Hepatocyte (in vitro differentiated cells): ENCODE results near the gene TRIM29. TPM values are rescaled to one million over a fixed set of nuclear protein-coding genes. Genes with fewer than 3 reads are reported as not detected.

Experiments
- DNase-seq: peaks from one replicate; pipeline ENCODE4 v3.0.0-alpha.2; 2016; ENCODE audit warnings: low spot score
- H2AFZ ChIP-seq: fragments of 200-600 bp; sonication (generic); 2 replicates; pipeline ENCODE4 v1.6.0; 2016; ENCODE audit warnings: antibody characterized with exemption, mild to moderate bottlenecking
- H3K27ac ChIP-seq: fragments of 200-600 bp; sonication (generic); 2 replicates; pipeline ENCODE4 v1.5.1; 2016; ENCODE audit warnings: mild to moderate bottlenecking
- H3K27me3 ChIP-seq: fragments of 200-600 bp; sonication (generic); 2 replicates; pipeline ENCODE4 v1.6.1; 2016
- H3K36me3 ChIP-seq: fragments of 200-600 bp; sonication (generic); replicated peaks from 2 replicates; pipeline ENCODE4 v1.5.1; 2016; ENCODE audit warnings: low read depth; ENCODE audit not compliant: insufficient read depth
- H3K4me1 ChIP-seq: fragments of 200-600 bp; sonication (generic); 2 replicates; pipeline ENCODE4 v1.5.1; 2016; ENCODE audit warnings: mild to moderate bottlenecking, moderate library complexity; ENCODE audit not compliant: insufficient read depth
- H3K4me2 ChIP-seq: fragments of 200-600 bp; sonication (generic); 2 replicates; pipeline ENCODE4 v1.6.0; 2016
- H3K4me3 ChIP-seq: fragments of 200-600 bp; sonication (generic); 2 replicates; pipeline ENCODE4 v1.5.1; 2016; ENCODE audit warnings: mild to moderate bottlenecking
- H3K79me2 ChIP-seq: fragments of 200-600 bp; sonication (generic); 2 replicates; pipeline ENCODE4 v1.6.0; 2017; ENCODE audit warnings: mild to moderate bottlenecking
- H3K9me2 ChIP-seq: fragments of 200-600 bp; sonication (generic); replicated peaks from 2 replicates; pipeline ENCODE4 v1.6.0; 2017; ENCODE audit warnings: mild to moderate bottlenecking; ENCODE audit not compliant: insufficient read depth
- H3K9me3 ChIP-seq: fragments of 200-600 bp; sonication (generic); 2 replicates; pipeline ENCODE4 v1.5.1; 2016; ENCODE audit warnings: low read depth, mild to moderate bottlenecking
- H4K20me1 ChIP-seq: fragments of 200-600 bp; sonication (generic); 2 replicates; pipeline ENCODE4 v1.6.0; 2016; ENCODE audit warnings: mild to moderate bottlenecking; ENCODE audit not compliant: insufficient read depth, poor library complexity, severe bottlenecking
- CTCF ChIP-seq: fragments of 200-600 bp; sonication (generic); IDR thresholded peaks from 2 replicates; pipeline ENCODE4 v1.5.1; 2016; ENCODE audit warnings: antibody characterized with exemption, mild to moderate bottlenecking; ENCODE audit not compliant: poor library complexity
- EZH2 ChIP-seq: fragments of 200-600 bp; sonication (generic); IDR thresholded peaks from 2 replicates; pipeline ENCODE4 v1.6.1; 2016; ENCODE audit warnings: antibody characterized with exemption, mild to moderate bottlenecking, borderline replicate concordance
- EZH2phosphoT487 ChIP-seq: fragments of 200-600 bp; sonication (generic); IDR thresholded peaks from one replicate; pipeline ENCODE4 v1.6.1; 2018; ENCODE audit warnings: antibody characterized with exemption, mild to moderate bottlenecking, low read depth, moderate library complexity; ENCODE audit not compliant: unreplicated experiment, severe bottlenecking
- WGBS: methylation state at CpG from one replicate; pipeline ENCODE4 v1.1.6; 2016; ENCODE audit warnings: low lambda C conversion rate; ENCODE audit errors: missing lambda C conversion rate; 5-methylcytosine and 5-hydroxymethylcytosine counted together
- polyA plus RNA-seq: library from polyadenylated mRNA; unstranded; fragments of >200 nt; fragmentation: Nextera tagmentation; extraction: Ambion mirVana; gene quantifications from 2 replicates; pipeline ENCODE4 v1.2.1, GENCODE V29; 2016
- total RNA-seq: library from RNA; depleted of rRNA; stranded (reverse); fragments of >200 nt; gene quantifications from 2 replicates; pipeline ENCODE4 v1.2.3, GENCODE V29; 2014

Gene TRIM29
- total and polyA plus RNA-seq, 2 experiments from 2014 or later, result 7.7 to 8.5 TPM

GRCh38 chr11:120106354-120107150, 31.4 kb downstream of the TRIM29 start:
- H3K4me1 ChIP-seq, result no peaks in the 10 kb centered on the region
- H3K4me2 ChIP-seq, result no peak overlapping the region
- no peak overlapping the region for H2AFZ ChIP-seq
- H3K27ac ChIP-seq, result no peak overlapping the region
- H3K9me2 ChIP-seq, result no peaks in the 10 kb centered on the region
- no peak for DNase-seq
- no peak for TF ChIP-seq CTCF
- no peak for TF ChIP-seq EZH2
- no peak for TF ChIP-seq EZH2phosphoT487
- no peaks in the 10 kb centered on the region for H3K36me3 ChIP-seq
- no peaks in the 10 kb centered on the region for H4K20me1 ChIP-seq
- H3K79me2 ChIP-seq, result no peaks in the 10 kb centered on the region
- no peak overlapping the region for H3K4me3 ChIP-seq
- WGBS, result 88% methylated on average over 11 of the region's 11 CpGs
- no peaks in the 10 kb centered on the region for H3K9me3 ChIP-seq
- H3K27me3 ChIP-seq, result no peaks in the 10 kb centered on the region

GRCh38 chr11:120105576-120105975, 32.3 kb downstream of the TRIM29 start:
- Histone ChIP-seq H3K9me3 (no peaks in the 10 kb centered on the region), H3K27ac (no peak overlapping the region), H3K4me2 (no peak overlapping the region), H3K79me2 (no peaks in the 10 kb centered on the region), H3K9me2 (no peaks in the 10 kb centered on the region), H3K36me3 (no peaks in the 10 kb centered on the region), H2AFZ (no peak overlapping the region), H4K20me1 (no peaks in the 10 kb centered on the region), H3K4me1 (no peaks in the 10 kb centered on the region), H3K27me3 (no peaks in the 10 kb centered on the region), H3K4me3 (no peak overlapping the region)
- no peak for TF ChIP-seq EZH2phosphoT487
- TF ChIP-seq EZH2, result no peak
- DNase-seq, result no peak
- WGBS, result 65% methylated on average over 6 of the region's 6 CpGs

- no peaks in the 10 kb centered on the region for H3K79me2 ChIP-seq
- H3K27me3 ChIP-seq, result no peaks in the 10 kb centered on the region
- H3K9me3 ChIP-seq, result no peaks in the 10 kb centered on the region
- no peak overlapping the region for H3K27ac ChIP-seq
- no peaks in the 10 kb centered on the region for H3K4me1 ChIP-seq
- TF ChIP-seq CTCF (no peak), EZH2phosphoT487 (no peak), EZH2 (no peak)
- H3K9me2 ChIP-seq, result no peaks in the 10 kb centered on the region
- H2AFZ ChIP-seq, result no peak overlapping the region
- no peaks in the 10 kb centered on the region for H3K36me3 ChIP-seq
- 76% methylated on average over 15 of the region's 15 CpGs for WGBS
- no peak for DNase-seq
- H4K20me1 ChIP-seq, result no peaks in the 10 kb centered on the region
- no peak overlapping the region for H3K4me2 ChIP-seq
- H3K4me3 ChIP-seq, result no peak overlapping the region
These were observed 33.8 kb downstream of the TRIM29 start for GRCh38 chr11:120104041-120104565.

- no peak overlapping the region for H3K4me3 ChIP-seq
- no peak overlapping the region for H2AFZ ChIP-seq
- H3K27me3 ChIP-seq, result no peaks in the 10 kb centered on the region
- TF ChIP-seq EZH2 (no peak), EZH2phosphoT487 (no peak)
- H3K27ac ChIP-seq, result no peak overlapping the region
- no peaks in the 10 kb centered on the region for H3K79me2 ChIP-seq
- H4K20me1 ChIP-seq, result no peaks in the 10 kb centered on the region
- no peaks in the 10 kb centered on the region for H3K9me2 ChIP-seq
- no peak for DNase-seq
- H3K4me2 ChIP-seq, result no peak overlapping the region
- WGBS, result 49% methylated on average over 3 of the region's 3 CpGs
- no peaks in the 10 kb centered on the region for H3K9me3 ChIP-seq
- no peaks in the 10 kb centered on the region for H3K4me1 ChIP-seq
- no peaks in the 10 kb centered on the region for H3K36me3 ChIP-seq
These were observed 35.1 kb downstream of the TRIM29 start for GRCh38 chr11:120102864-120103122.
